ENCODE results near the gene SERPINB10. TPM values are rescaled to one million over a fixed set of nuclear protein-coding genes. Genes with fewer than 3 reads are reported as not detected.

The SERPINB10 gene
- polyA plus RNA-seq, 2 donors, result 0.06 to 0.46 TPM

DNA sequence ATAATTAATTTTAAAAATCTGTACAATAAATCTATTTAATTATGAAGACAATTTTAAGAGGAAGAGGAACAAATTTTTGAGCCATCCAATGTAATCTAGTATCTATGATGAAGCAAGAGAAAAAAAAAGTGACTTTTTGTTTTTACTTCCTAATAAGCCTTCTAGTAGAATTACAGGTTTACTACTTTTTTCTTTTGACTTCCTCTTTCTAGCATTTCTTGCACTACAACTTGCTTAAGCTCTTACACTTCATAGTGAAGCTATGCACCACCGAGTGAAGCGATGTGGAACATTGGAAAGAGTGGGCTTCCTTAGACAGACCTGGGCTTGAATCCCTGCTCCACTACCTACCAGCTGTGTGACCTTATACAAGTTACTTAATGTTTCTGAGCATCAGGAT, 18.1 kb upstream of the SERPINB10 start:
- peaks cover 0 to 11% of the 10 kb centered on the region in 2 donors for H3K36me3 ChIP-seq (ENCODE audit: control insufficient read depth in 2 of 2, insufficient read depth in 2 of 2, low read length in 1 of 2)
- H3K27ac ChIP-seq (ENCODE audit: low read depth in 2 of 2, low read length in 1 of 2), result no peak overlapping the region
- H3K4me1 ChIP-seq (ENCODE audit: control insufficient read depth in 2 of 2, insufficient read depth in 2 of 2, low read length in 1 of 2), result no peaks in the 10 kb centered on the region
- H3K27me3 ChIP-seq (ENCODE audit: control insufficient read depth in 1 of 2, insufficient read depth in 2 of 2, low read length in 2 of 2), result no peaks in the 10 kb centered on the region
- H3K9me3 ChIP-seq (ENCODE audit: control insufficient read depth in 2 of 2, insufficient read depth in 1 of 2, low read depth in 1 of 2, low read length in 1 of 2), result no peaks in the 10 kb centered on the region
- 75 to 78% methylated on average over 2 of the region's 2 CpGs for WGBS, 2 donors
- H3K4me3 ChIP-seq (ENCODE audit: low read depth in 1 of 2, low read length in 2 of 2), result peak overlapping the region in 1 of 2 donors; percentile 35

DNA sequence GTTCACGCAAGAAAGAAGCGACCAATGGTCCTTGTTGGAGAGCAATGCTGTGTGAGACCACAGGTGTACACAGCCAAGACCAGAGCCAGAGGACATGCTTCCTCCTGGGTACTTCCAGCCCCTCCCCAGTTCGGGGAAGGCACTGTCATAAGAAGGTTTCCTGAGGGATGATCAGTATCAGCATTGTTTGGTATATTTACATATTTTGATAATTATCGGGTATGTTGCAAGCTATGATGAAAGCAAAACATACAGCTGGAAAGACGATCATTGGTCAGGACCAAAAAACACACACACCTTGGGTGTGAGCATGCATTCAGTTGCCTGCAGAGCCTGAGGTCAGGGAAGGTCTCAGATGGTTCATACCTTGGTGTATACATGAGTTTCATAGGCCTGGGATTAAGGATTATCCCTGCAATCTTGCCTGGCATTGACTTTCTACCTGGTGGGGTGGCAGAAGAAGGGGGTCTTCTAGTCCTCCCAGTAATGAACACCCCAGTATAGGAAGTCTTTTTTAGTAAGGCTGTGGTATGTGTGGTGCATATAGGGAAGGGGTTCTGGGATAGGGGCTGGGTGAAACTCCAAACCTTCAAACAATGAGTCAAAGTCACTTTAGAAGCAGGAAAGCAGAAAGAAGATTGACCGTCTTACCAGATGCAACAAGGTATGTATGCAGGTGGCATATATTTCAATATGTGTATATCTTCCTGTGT, 17.4 kb upstream of the SERPINB10 start:
- peak overlapping the region; percentile 24 to 35 for H3K4me3 ChIP-seq (ENCODE audit: low read depth in 1 of 2, low read length in 2 of 2)
- 80% methylated on average over 6 of the region's 6 CpGs for WGBS, 2 donors
- H3K4me1 ChIP-seq (ENCODE audit: control insufficient read depth in 2 of 2, insufficient read depth in 2 of 2, low read length in 1 of 2), result no peaks in the 10 kb centered on the region
- peaks cover 0 to 11% of the 10 kb centered on the region in 2 donors for H3K36me3 ChIP-seq (ENCODE audit: control insufficient read depth in 2 of 2, insufficient read depth in 2 of 2, low read length in 1 of 2)
- H3K9me3 ChIP-seq (ENCODE audit: control insufficient read depth in 2 of 2, insufficient read depth in 1 of 2, low read depth in 1 of 2, low read length in 1 of 2), result no peaks in the 10 kb centered on the region
- H3K27me3 ChIP-seq (ENCODE audit: control insufficient read depth in 1 of 2, insufficient read depth in 2 of 2, low read length in 2 of 2), result no peaks in the 10 kb centered on the region
- no peak overlapping the region for H3K27ac ChIP-seq (ENCODE audit: low read depth in 2 of 2, low read length in 1 of 2)

DNA sequence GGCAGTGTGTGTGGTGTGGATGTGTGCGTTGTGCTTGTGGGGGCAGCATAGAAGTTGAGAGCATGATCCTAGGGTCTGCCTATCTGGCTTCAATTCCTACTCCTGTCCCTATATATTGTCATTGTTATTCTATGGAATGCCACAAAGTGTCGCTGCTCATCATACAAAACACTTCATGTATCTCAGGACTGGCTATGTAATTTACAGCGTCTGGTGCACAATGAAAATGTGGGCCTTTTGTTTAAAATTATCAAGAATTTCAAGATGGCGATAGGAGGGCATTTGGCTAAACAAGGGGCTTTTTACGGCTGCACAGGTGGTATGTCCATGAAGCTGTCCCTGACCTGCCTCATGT, 16.8 kb upstream of the SERPINB10 start:
- H3K27ac ChIP-seq (ENCODE audit: low read depth in 2 of 2, low read length in 1 of 2), result no peak overlapping the region
- no peaks in the 10 kb centered on the region for H3K9me3 ChIP-seq (ENCODE audit: control insufficient read depth in 2 of 2, insufficient read depth in 1 of 2, low read depth in 1 of 2, low read length in 1 of 2)
- no peaks in the 10 kb centered on the region for H3K27me3 ChIP-seq (ENCODE audit: control insufficient read depth in 1 of 2, insufficient read depth in 2 of 2, low read length in 2 of 2)
- WGBS, 2 donors, result 67 to 74% methylated on average over 5 of the region's 5 CpGs
- no peaks in the 10 kb centered on the region for H3K4me1 ChIP-seq (ENCODE audit: control insufficient read depth in 2 of 2, insufficient read depth in 2 of 2, low read length in 1 of 2)
- H3K36me3 ChIP-seq (ENCODE audit: control insufficient read depth in 2 of 2, insufficient read depth in 2 of 2, low read length in 1 of 2), result peaks cover 0 to 11% of the 10 kb centered on the region in 2 donors
- H3K4me3 ChIP-seq (ENCODE audit: low read depth in 1 of 2, low read length in 2 of 2), result peak overlapping the region in 1 of 2 donors; percentile 35

GRCh38 chr18:63892566-63892965, 15.2 kb upstream of the SERPINB10 start:
- Histone ChIP-seq H3K4me3 (ENCODE audit: low read depth in 1 of 2, low read length in 2 of 2) (no peak overlapping the region), H3K36me3 (ENCODE audit: control insufficient read depth in 2 of 2, insufficient read depth in 2 of 2, low read length in 1 of 2) (peaks cover 0 to 13% of the 10 kb centered on the region in 2 donors), H3K9me3 (ENCODE audit: control insufficient read depth in 2 of 2, insufficient read depth in 1 of 2, low read depth in 1 of 2, low read length in 1 of 2) (no peaks in the 10 kb centered on the region), H3K27me3 (ENCODE audit: control insufficient read depth in 1 of 2, insufficient read depth in 2 of 2, low read length in 2 of 2) (no peaks in the 10 kb centered on the region), H3K27ac (ENCODE audit: low read depth in 2 of 2, low read length in 1 of 2) (no peak overlapping the region), H3K4me1 (ENCODE audit: control insufficient read depth in 2 of 2, insufficient read depth in 2 of 2, low read length in 1 of 2) (no peaks in the 10 kb centered on the region)
- WGBS, 2 donors, result 93 to 96% methylated on average over 4 of the region's 4 CpGs

DNA sequence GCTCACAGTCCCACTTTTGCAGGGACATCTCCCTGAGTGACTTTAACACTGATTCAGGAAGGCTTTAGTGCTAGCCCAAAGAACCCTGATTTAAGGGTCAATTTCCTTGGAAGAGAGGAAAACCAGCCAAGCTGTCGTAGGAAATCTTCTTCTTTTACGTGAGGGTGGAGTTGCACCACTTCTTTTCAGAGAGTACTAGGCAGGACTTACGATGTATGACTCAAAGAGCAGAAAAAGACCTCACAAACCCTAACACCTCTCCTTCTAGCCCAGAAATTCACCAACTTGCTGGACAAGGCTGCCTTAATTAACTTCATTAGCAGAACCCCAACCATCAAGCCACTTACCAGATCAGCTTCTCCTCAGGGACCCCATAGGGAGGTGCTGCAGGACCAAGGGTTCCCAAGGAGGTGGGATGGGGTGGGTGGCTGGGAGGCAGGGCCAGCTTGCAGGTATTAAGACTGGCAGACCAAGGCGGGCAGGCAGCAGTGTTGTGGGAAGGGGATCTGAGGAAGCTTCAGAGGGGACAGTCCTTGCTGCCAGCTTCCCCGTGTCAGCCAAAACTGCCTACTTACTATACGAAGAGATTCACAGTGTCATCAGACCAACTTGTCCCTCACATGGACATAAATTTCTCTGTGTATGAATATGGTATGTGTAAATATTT, 13.5 kb upstream of the SERPINB10 start:
- H3K9me3 ChIP-seq (ENCODE audit: control insufficient read depth in 2 of 2, insufficient read depth in 1 of 2, low read depth in 1 of 2, low read length in 1 of 2), result no peaks in the 10 kb centered on the region
- WGBS, 2 donors, result 78 to 85% methylated on average over 6 of the region's 6 CpGs
- peaks cover 0 to 13% of the 10 kb centered on the region in 2 donors for H3K36me3 ChIP-seq (ENCODE audit: control insufficient read depth in 2 of 2, insufficient read depth in 2 of 2, low read length in 1 of 2)
- H3K4me1 ChIP-seq (ENCODE audit: control insufficient read depth in 2 of 2, insufficient read depth in 2 of 2, low read length in 1 of 2), result no peaks in the 10 kb centered on the region
- no peaks in the 10 kb centered on the region for H3K27me3 ChIP-seq (ENCODE audit: control insufficient read depth in 1 of 2, insufficient read depth in 2 of 2, low read length in 2 of 2)
- H3K27ac ChIP-seq (ENCODE audit: low read depth in 2 of 2, low read length in 1 of 2), result no peak overlapping the region
- no peak overlapping the region for H3K4me3 ChIP-seq (ENCODE audit: low read depth in 1 of 2, low read length in 2 of 2)

DNA sequence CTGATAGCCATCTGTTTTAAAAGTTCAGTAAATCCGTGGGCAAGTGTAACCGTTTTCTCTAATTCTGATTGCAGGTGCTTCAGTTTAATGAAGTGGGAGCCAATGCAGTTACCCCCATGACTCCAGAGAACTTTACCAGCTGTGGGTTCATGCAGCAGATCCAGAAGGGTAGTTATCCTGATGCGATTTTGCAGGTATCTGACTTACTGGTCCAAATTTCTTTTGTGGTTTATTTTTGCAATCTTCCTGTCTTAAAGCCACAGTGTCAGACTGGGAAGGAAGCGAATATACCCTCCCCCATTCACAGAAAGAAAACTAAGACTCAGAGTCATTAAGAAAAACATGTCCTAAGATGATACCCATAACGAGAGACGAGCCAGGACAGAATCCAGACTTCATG, 12.6 kb upstream of the SERPINB10 start:
- H3K9me3 ChIP-seq (ENCODE audit: control insufficient read depth in 2 of 2, insufficient read depth in 1 of 2, low read depth in 1 of 2, low read length in 1 of 2), result no peaks in the 10 kb centered on the region
- no peak overlapping the region for H3K27ac ChIP-seq (ENCODE audit: low read depth in 2 of 2, low read length in 1 of 2)
- no peak overlapping the region for H3K4me3 ChIP-seq (ENCODE audit: low read depth in 1 of 2, low read length in 2 of 2)
- WGBS, 2 donors, result 61 to 68% methylated on average over 6 of the region's 6 CpGs
- no peaks in the 10 kb centered on the region for H3K27me3 ChIP-seq (ENCODE audit: control insufficient read depth in 1 of 2, insufficient read depth in 2 of 2, low read length in 2 of 2)
- H3K4me1 ChIP-seq (ENCODE audit: control insufficient read depth in 2 of 2, insufficient read depth in 2 of 2, low read length in 1 of 2), result no peaks in the 10 kb centered on the region
- peaks cover 0 to 13% of the 10 kb centered on the region in 2 donors for H3K36me3 ChIP-seq (ENCODE audit: control insufficient read depth in 2 of 2, insufficient read depth in 2 of 2, low read length in 1 of 2)

DNA sequence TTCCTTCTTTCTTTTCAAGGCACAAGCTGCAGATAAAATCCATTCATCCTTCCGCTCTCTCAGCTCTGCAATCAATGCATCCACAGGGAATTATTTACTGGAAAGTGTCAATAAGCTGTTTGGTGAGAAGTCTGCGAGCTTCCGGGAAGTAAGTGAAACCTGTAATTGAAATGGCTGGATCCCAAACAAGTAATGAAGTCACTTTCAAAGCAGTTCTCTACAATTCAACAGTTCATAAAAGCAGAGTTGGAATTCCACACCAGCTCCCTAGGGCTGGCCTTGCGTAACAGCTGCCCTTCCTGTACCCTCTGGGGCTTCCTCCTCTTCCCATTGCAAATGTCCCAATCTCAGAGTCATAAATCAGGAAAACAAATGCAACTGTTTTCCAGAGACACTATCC, 10.7 kb upstream of the SERPINB10 start:
- Histone ChIP-seq H3K27ac (ENCODE audit: low read depth in 2 of 2, low read length in 1 of 2) (no peak overlapping the region), H3K27me3 (ENCODE audit: control insufficient read depth in 1 of 2, insufficient read depth in 2 of 2, low read length in 2 of 2) (no peaks in the 10 kb centered on the region), H3K4me1 (ENCODE audit: control insufficient read depth in 2 of 2, insufficient read depth in 2 of 2, low read length in 1 of 2) (no peaks in the 10 kb centered on the region), H3K9me3 (ENCODE audit: control insufficient read depth in 2 of 2, insufficient read depth in 1 of 2, low read depth in 1 of 2, low read length in 1 of 2) (no peaks in the 10 kb centered on the region), H3K36me3 (ENCODE audit: control insufficient read depth in 2 of 2, insufficient read depth in 2 of 2, low read length in 1 of 2) (peaks cover 0 to 12% of the 10 kb centered on the region in 2 donors), H3K4me3 (ENCODE audit: low read depth in 1 of 2, low read length in 2 of 2) (no peak overlapping the region)
- WGBS, 2 donors, result 78 to 91% methylated on average over 4 of the region's 4 CpGs

DNA sequence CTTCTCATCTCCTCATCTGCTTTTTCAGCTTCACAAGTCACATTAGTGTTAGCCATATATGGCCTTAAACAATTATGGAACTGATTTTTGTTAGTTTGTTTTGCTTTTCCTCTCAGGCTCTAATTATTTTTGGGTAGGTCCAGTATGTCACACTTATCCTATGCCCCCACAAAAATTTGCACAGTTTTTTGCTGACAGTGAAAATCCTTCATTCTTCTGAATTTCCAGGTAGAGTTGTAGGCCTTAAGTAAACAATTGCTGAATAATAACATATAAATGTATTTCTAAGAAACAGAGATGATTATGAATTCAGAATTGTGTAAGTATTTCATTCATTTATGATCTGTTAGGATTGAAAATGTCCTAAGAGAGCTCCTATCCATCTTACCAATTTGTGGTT, 8.6 kb upstream of the SERPINB10 start:
- Histone ChIP-seq H3K9me3 (ENCODE audit: control insufficient read depth in 2 of 2, insufficient read depth in 1 of 2, low read depth in 1 of 2, low read length in 1 of 2) (no peaks in the 10 kb centered on the region), H3K27ac (ENCODE audit: low read depth in 2 of 2, low read length in 1 of 2) (no peak overlapping the region), H3K27me3 (ENCODE audit: control insufficient read depth in 1 of 2, insufficient read depth in 2 of 2, low read length in 2 of 2) (no peaks in the 10 kb centered on the region), H3K4me3 (ENCODE audit: low read depth in 1 of 2, low read length in 2 of 2) (no peak overlapping the region), H3K36me3 (ENCODE audit: control insufficient read depth in 2 of 2, insufficient read depth in 2 of 2, low read length in 1 of 2) (peaks cover 0 to 6% of the 10 kb centered on the region in 2 donors), H3K4me1 (ENCODE audit: control insufficient read depth in 2 of 2, insufficient read depth in 2 of 2, low read length in 1 of 2) (no peaks in the 10 kb centered on the region)

DNA sequence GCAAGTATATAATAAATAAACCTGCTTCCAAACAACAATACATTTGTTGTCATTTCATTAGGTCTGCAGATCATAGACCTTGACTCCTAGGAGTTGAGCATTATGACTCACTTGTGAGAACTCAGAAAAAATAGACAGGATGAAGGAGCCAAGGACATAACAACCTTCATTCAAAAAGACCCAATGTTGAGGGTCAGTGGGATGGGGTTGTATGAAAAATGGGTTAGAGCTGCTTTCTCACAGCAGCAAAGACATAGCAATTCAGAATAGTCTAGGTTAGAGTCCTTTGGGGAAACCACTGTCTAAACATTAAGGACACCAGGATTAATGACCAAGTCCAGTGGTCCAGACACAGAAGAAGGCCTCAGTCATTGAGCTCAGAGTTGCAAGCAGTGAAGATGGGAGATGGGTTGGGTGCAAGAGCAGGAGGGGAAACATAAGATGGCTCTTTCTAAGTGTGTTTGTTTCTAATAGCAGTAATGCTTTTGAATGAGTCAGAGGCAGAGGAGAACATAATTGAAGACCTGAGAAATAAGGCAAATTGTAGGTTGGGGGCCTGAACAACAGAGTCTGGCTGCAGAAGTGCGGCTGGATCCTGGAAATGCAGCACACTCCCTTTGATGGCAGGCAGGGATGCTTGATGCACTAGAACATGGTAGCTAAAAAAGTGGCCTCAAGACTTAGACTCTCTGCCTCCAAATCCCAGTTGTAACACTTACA, 3.7 kb upstream of the SERPINB10 start:
- Histone ChIP-seq H3K36me3 (ENCODE audit: control insufficient read depth in 2 of 2, insufficient read depth in 2 of 2, low read length in 1 of 2) (no peaks in the 10 kb centered on the region), H3K27ac (ENCODE audit: low read depth in 2 of 2, low read length in 1 of 2) (no peak overlapping the region), H3K4me1 (ENCODE audit: control insufficient read depth in 2 of 2, insufficient read depth in 2 of 2, low read length in 1 of 2) (no peaks in the 10 kb centered on the region), H3K9me3 (ENCODE audit: control insufficient read depth in 2 of 2, insufficient read depth in 1 of 2, low read depth in 1 of 2, low read length in 1 of 2) (no peaks in the 10 kb centered on the region), H3K27me3 (ENCODE audit: control insufficient read depth in 1 of 2, insufficient read depth in 2 of 2, low read length in 2 of 2) (no peaks in the 10 kb centered on the region), H3K4me3 (ENCODE audit: low read depth in 1 of 2, low read length in 2 of 2) (no peak overlapping the region)
- 92 to 95% methylated on average over 1 of the region's 1 CpG for WGBS, 2 donors
